Endometrial microvascular endothelial cells (primary cell): ENCODE measurements around the gene C1QTNF8. TPM values are rescaled to one million over a fixed set of nuclear protein-coding genes. Genes with fewer than 3 reads are reported as not detected.

Source experiments
- in situ Hi-C: cut with HindIII; loops from 2 replicates; pipeline ENCODE4 v1.10.0; 2017; ENCODE audit warnings: low sequenced_read_pairs, low pct_unique_long_range_greater_than_20kb; ENCODE audit errors: inconsistent ontology term
- total RNA-seq: library from RNA; depleted of rRNA; stranded (reverse); fragments of >200 nt; gene quantifications from one replicate; pipeline ENCODE4 v1.2.3, GENCODE V29; 2015; ENCODE audit errors: inconsistent ontology term

C1QTNF8 gene
- total RNA-seq, 1 donor from 2014 or later: not detected

DNA sequence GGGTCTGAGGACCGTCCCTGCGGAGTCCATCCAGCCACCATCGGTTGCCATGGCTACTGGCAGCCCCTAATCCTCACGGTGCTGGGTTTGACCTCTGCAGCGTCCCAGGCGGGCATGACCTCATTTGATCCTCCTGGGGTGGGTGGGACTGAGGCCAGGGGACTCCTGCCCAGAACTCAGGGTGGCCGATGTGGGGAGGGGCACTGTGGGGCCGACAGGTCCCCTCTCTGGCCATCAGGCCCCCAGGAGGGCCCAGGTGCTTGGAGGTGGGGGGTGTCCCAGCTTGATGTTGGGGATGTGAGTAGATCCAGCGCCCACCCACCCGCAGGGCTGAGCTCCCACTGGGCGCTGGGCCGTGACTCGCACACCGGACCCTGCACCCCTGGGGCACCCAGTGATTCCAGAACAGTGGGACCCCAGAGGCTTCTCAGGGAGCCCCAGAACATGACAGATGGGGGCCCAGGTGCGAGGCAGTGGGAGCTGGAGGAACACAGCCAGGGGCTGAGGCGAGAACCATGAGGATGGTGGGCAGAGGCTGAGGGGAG, 25.1 kb downstream of the C1QTNF8 start:
- in situ Hi-C loops: no loop called here

DNA sequence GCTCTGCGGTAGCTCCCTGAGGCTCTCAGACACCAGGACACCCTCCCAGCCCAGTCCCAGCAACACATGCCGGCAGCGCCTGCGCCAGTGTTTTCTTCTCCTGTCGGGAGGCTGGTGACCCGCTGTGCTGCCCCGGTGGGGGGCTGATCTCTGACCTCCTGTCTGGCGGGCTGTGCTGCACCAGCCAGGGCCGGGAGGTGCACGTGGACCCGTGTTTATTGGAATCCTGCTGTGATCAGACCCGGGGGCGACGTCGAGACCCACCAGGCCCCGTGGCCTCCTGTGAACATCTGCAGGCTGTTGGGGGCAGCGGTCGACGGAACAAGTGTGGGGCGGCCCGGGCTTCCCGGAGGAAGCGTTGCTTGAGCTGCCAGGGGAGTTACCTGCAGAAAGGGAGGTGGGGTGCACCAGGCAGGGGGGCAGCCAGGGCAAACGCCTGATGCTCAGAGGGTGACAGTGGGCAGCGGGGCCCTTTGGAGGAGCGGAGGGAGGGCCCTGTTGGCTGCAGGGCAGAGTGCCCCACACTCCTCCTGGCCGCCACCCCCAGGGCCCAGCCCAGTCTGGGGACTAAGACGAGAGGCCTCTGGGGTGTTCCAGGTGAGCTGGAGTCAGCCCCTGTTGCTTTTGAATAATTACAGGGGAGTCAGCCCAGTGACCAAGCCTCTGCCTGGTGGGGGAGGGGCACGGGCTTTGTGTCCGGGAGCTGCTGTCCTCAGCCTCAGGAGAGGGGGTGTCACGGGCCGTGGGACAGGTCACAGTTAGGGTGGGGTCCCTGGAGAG, 25.8 kb downstream of the C1QTNF8 start:
- in situ Hi-C loops: no loop called here

DNA sequence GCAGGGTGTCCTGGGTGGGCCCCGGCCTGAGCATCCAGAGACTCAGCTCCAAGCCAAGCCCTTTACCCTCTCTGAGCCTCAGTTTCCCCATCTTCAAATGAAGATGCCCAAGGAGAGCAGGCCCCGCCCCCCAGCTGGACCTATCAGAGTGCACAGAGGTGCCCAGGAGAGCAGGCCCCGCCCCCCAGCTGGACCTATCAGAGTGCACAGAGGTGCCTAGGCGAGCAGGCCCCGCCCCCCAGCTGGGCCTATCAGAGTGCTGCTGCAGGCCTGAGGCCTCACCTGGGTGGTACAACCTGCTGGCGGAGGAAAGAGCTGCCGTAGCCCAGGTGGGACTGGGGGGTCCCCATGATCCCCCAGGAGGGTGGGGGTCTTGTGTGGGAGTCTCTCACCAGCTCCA, 26.9 kb downstream of the C1QTNF8 start:
- in situ Hi-C loops: no loop called here

DNA sequence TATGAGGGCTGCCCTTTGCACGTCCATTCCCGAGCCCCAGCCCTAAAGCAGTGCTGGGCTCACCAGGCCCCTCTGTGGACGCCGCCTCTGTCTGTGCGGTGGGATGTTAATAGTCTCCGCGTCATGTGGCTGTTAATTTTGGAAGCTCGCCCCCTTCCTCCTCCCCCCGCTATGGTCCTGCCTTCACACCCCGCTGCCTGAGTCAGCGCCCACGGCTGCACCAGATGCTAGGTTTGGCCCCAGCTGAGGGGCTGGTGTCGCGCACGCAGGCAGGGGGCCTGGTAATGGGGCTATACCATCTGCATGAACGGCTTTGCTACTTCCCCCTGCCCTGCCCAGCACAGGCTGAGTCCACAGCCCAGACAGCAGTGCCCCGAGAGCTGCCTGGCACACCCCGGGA, 27.6 kb downstream of the C1QTNF8 start:
- in situ Hi-C loops: no loop called here

DNA sequence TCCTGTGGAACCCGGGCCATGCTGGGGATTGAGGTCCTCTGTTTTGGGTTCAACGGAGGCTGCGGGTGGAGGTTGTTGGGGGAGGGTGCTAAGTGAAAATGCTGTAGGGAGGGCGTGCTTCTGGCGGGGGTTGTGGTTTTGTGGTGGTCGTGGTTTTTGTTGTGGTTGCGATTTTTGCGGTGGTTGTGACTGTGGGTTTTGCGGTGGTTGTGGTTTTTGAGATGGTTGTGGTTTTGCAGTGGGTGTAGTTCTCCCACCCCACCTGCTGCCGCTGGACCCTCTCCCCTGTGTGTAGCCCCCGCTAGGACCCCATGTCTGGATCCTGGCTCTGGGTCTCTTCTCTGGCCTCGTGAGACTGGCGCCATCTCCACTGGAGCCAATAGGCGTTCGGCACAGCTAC, 28.4 kb downstream of the C1QTNF8 start:
- in situ Hi-C loops: no loop called here

DNA sequence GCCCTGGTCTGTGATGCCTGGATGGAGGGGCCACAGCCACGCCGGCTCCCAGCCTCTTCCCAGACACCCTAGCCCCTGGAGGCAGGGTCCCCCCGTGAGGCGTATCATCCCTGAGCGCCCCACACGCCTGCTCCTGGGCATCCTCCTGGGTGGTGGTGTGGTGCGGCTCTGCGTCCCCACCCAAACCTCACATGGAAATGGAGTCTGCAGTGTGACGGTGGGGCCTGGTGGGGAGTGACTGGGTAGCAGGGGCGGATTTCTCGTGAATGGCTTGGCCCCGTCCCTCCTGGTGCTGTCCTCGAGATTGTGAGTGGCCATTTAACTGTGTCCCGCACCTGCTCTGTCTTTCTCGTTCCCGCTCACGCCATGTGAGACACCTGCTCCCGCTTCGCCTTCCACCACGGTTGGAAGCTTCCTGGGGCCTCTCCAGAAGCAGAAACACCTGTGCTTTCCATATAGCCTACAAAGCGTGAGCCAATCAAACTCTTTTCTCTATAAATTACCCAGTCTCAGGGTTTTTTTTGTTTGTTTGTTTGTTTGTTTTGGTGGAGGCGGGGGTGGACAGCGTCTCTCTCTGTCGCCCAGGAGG, 29.4 kb downstream of the C1QTNF8 start:
- in situ Hi-C loops: no loop called here

DNA sequence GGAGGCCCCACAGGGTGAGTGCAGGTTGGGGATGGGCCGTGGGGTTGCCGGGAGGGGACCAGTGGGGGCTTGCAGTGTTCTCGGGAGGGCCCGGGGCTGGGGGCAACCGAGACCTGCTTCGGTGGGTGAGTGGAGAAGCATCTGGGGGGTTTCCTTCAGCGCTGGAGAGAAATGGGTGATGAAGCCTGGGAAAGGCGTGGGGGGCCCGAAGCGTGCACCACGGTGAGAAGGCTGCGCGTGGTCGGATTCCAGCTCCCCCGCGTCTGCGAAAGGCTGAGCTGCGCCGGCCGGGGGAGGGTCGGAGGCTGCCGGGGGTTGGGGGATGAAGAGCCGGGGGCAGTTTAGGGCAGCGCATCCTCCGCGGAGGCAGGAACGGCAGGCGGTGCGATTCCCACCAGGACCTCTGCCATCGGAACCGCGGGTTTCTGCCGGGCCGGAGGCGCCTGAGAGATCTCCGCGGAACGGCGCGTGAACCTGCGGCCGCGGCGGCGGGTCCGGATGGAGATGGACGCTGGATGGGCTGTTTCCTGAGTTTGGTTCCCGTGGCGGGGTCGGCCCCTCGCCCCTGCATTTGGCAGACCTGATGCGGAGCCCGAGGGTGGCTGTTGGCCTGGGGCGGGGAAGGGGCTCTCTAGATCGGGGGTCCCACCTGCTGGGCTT, 30.4 kb downstream of the C1QTNF8 start:
- in situ Hi-C loops: no loop called here

DNA sequence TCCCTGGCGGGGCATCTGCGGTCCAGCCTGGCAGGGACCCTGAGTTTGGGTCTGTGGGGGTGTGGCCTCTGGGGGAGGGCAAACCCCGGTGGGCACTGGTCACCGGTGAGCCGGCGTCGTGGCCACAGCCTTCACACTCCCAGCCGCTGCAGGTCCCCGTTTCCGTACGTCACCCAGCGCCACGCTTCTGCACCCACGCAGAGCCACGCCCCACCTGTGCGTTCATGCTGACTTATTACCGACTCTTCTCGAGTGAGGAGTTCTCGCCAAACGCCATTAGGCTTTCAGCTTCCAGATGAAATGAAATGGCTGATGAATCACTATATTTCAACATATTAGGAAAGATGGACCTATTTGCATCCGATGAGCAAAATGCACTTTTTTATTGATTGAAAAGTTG, 32.3 kb downstream of the C1QTNF8 start:
- in situ Hi-C loops: no loop called here

DNA sequence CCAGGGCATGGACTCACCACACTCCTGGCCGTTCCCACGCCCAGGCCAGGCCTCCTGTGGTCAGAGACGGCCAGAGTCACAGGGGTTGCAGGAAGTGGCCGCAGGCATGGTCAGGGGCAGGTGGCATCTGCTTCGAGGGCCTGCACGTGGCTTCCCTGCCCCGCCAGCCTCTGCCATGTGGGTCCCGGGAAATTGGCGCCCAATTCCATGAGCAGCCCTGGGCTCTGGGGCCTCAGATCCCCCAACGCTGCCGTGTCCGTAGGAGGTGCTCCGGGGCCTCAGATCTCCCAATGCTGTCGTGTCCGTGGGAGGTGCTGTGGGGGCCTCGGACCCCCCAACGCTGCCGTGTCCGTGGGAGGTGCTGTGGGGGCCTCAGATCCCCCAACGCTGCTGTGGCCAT, 33.1 kb downstream of the C1QTNF8 start:
- in situ Hi-C loops: no loop called here

DNA sequence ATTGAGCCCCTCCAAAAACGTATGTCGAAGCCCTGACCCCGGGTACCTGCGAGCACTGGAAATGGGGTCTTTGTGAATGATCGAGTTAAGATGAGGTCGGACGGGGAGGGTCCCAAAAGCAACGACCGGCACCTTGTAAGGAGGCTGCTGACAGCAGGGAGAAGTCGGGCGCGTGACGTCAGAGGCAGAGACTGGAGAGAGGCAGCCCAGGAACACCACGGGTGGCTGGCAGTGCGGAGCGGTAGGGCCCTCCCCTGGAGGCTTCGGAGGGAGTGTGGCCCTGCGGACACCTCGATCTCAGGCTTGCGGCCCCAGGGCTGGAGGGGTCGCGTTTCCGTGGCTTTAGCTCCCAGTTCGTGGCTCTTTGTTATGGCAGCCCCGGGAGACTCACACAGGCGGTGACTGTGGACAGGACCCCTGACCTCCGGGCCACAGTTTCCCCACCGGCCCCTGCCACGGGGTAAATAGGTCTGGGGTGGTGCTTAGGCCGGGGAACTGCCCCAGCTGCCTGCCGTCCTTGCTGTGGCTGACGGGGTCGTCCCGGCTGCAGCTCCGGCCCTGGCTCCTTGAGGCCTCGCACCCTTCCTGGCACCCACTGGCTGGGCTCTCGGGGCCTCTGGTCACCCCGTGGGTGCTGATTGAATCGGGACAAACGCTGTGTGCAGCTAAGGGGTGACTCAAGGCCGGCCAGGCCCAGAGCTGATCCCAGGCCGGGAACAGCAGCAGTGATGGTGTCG, 34.1 kb downstream of the C1QTNF8 start:
- in situ Hi-C loops: no loop called here

DNA sequence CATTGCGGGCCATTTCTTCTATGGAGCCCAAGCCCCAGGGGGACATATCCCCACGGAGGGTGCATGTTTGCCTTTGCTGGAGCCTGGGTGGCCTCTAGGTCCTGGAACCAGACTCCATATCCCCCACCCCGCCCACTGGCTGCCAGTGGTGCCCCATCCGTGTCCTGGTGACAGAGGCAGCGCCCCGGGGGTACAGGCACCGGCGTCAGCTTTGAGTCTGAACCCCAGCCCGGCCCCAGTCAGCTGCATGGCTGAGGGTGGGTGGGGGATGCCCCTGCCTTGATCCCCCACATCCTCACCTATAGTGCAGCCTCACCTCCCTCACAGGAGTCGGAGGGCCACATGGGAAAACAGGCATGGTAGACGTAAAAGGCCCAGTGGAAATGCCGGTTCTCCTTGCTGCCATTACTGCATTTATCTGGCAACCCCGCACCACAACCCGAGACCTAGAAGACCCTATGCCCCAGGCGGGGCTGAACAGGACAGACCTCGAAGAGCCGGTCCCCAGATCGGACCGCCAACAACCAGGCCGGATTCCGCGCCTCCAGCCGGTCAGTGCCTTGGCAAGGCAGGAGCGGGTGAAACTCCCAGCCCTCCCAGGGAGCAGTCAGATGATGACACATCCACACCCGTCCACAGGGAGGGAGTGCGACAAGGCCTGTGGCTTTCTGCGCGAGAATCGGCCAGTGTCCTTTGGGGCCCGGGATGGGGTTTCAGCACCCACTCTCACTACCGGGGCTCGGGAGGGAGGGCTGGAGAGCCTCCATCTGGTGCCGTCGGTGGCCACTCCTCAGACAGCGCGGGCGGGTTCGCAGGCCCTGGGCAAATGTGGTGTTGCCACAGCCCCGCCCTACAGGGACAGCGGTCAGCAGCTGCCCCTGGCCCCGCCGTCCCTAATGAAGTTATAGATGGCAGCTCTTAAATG, 35.4 kb downstream of the C1QTNF8 start:
- in situ Hi-C loops: no loop called here

DNA sequence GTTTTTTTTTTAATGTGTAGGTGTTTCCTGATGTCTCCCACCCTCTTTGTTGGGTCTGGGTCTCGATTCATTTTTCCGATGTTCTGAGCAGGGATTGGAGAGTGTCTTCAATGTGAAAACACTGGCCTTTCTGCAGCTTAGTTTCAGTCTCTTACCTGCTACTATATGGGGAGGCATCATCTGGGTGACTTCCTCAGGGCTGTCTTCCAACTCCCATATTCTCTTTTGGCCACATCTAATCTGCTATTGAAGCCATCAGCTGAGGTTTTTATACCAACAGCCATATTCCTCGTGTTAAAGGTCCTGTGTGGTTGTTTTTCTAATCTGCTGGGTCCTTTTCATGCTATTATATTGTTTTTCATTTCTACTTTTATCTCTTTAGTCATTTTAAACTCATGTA, 36.7 kb downstream of the C1QTNF8 start:
- in situ Hi-C loops: no loop called here

DNA sequence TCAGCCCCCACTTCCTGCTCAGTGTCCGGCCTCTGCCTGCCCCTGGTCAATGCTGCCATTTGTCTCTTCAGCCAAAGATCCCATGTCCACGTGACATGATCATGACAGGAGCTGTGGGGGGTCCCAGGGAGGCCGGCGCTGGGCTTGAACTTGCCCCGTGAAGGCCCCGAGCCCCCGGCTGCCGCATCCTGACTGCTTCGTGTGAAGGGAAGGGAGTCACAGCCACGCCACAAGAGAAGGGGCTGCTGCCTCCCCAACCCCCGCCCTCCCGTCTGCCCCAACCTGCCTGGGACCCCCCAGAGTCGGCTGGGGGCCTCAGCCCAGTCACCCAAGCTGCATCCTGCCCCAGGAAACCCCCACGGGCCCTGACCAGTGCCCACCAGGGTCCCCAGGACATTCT, 37.8 kb downstream of the C1QTNF8 start:
- in situ Hi-C loops: no loop called here

DNA sequence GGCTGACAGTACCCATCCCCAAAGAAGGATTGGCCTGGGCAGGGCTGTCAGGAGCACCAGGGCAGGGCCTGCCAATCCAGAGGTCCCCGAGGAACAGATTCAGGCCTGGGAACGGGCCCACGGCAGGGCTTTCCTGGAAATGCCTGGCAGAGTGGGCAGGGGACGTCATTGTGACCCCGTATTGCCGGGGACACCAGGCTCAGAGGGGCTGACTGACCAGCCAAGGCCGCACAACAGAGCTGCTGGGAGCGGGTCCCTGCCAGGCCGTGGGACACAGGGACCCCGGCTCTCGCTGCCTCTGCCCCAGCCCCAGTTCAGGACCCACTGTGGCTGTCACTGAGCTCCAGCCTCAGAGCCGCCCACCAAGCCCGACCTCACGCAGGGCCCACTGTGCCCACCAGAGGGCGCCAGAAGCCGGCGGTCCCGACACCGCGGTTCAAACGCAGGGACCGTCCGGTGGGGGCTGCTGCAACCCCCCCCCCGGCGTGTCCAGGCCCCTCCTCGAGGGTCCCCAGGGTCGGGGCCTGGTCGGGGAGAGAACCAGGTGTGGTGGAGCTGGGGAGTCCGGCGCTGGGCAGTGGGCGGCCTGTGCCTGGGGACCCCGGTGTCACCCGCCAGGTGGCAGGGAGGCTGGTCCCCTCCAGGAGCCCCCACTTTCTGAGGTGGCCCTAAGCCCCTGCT, 38.7 kb downstream of the C1QTNF8 start:
- in situ Hi-C loops: no loop called here

DNA sequence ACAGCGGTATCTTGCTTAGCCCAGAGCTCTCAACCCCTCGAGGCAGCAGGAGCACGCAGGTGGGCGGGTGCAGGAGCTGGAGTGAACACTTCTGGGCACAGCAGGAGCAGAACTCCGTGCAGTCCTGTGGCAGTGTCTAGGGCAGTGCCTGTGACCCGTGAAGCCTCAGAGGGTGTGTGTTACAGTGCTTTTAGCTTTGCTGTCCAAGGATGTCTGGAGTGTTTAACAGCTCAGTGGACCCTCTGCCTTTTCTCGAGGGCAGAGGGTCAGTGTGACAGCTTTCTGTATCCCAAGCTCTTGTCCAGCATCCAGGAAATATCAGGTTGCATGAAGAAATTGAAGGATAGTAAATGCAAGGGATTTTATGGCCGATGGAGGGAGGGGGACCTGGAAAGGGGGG, 39.8 kb downstream of the C1QTNF8 start:
- in situ Hi-C loops: no loop called here

DNA sequence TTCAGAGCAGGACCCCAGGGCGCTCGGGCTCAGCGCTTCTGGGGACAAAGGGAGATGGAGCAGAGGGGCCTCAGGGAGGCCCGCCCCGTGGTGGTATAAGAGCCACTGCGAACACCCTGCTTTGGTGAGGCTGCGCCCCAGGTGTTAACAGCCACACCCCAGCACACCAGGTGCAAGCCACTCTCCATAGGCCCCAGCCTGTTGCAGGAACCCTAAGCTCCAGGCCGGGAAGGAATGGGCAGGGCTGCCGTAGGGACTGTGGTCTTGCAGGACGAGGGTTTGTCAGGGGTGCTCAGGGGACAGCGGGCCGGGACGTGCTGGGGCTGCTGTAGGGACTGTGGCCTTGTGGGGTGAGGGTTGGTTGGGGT, 40.5 kb downstream of the C1QTNF8 start:
- in situ Hi-C loops: no loop called here

DNA sequence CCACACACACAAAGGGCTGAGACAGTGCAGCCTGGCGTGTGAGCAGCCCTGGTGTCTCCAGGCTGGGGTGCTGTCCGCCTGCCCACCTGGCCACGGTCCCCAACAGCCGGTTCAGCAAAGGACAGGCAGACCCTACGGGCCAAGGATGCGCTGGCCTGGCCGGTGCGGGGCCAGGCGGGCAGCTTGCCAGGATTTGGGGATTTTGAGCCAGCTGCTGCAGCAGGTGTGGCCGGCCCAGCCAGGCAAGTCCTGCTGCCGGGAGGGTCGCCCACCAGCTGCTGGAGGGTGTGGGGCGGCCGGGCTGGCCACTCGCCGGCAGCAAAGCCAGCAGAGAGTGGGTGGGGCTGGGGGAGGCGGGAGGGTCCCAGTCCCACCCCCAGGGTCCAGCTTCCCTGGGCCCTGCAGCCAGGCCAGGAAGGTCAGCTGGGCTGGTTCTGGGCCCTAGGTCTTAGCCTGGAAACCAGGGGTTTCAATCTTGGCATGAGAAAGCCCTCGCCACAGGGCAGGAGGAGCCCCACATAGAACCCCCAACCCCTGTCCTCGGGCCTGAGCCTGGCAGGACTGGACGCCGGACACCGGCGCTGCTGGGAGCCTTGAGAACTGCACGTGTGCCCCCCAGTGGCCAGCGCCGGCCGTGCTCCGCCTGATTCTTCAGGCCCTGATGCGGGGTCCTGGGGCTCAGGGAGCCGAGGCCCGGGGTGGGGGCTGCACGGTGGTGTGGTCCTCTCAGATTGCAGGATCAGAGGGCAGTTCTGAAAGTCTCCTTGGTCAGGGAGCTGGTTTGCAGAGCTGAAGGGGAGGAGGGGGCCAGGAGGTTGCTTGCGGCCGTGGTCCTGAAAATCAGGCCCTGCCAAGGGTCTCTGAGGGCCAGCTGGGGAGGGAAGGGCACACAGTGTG, 41.1 kb downstream of the C1QTNF8 start:
- in situ Hi-C loops: no loop called here
